NCI-H2081 treated with DMSO at 0.1 percent for 48 hours (cell line): ENCODE data around the gene AKR1C3.
"Not testable (repeated sequence)": the region's sequence is repeated elsewhere in the genome, so short reads cannot be mapped to it uniquely, and the experiment has no call there.

Source experiments
- DNase-seq: peaks from one replicate; lab custom pipeline; 2025; lab: John Stamatoyannopoulos, UW

Gene AKR1C3

GRCh38 chr10:5136468-5137087 lies 42.4 kb downstream of the AKR1C3 start:
- DNase-seq = no peak

GRCh38 chr10:5137699-5138098 lies 43.5 kb downstream of the AKR1C3 start:
- not testable (repeated sequence) for DNase-seq

- DNase-seq = no peak
Measured at GRCh38 chr10:5142199-5142598, 48.0 kb downstream of the AKR1C3 start.

GRCh38 chr10:5143137-5143536 lies 48.9 kb downstream of the AKR1C3 start:
- no peak for DNase-seq

GRCh38 chr10:5146920-5147254 lies 52.7 kb downstream of the AKR1C3 start:
- DNase-seq = no peak

GRCh38 chr10:5147255-5147980 lies 53.2 kb downstream of the AKR1C3 start:
- DNase-seq = no peak

GRCh38 chr10:5147981-5148677 lies 53.9 kb downstream of the AKR1C3 start:
- no peak for DNase-seq

GRCh38 chr10:5148678-5149032 lies 54.4 kb downstream of the AKR1C3 start:
- no peak for DNase-seq

- no peak for DNase-seq
Measured at GRCh38 chr10:5151076-5151475, 56.9 kb downstream of the AKR1C3 start.

GRCh38 chr10:5155951-5156350 lies 61.7 kb downstream of the AKR1C3 start:
- no peak for DNase-seq
